Sigmoid colon (tissue), 7 donors: ENCODE measurements around the gene MPP3. TPM values are rescaled to one million over a fixed set of nuclear protein-coding genes. Genes with fewer than 3 reads are reported as not detected.

Experiments used
- DNase-seq: peaks from one replicate; pipeline ENCODE4 v3.0.0-alpha.2; 2019
- H3K27ac ChIP-seq, 4 donors: fragments of 200-600 bp; sonication (generic); one replicate each; pipeline ENCODE4 v1.5.1; 2016 to 2019; ENCODE audit warnings: mild to moderate bottlenecking in 1 of 4
- H3K27me3 ChIP-seq, 3 donors: fragments of 200-600 bp; sonication (generic); one replicate each; pipeline ENCODE4 v1.5.1; 2019; ENCODE audit warnings: mild to moderate bottlenecking in 1 of 3
- H3K36me3 ChIP-seq, 4 donors: fragments of 200-600 bp; sonication (generic); one replicate each; pipeline ENCODE4 v1.5.1; 2016 to 2019
- H3K4me1 ChIP-seq, 4 donors: fragments of 200-600 bp; sonication (generic); one replicate each; pipeline ENCODE4 v1.5.1; 2017 to 2019
- H3K4me3 ChIP-seq, 4 donors: fragments of 200-600 bp; sonication (generic); one replicate each; pipeline ENCODE4 v1.5.1; 2017 to 2019; ENCODE audit warnings: mild to moderate bottlenecking in 2 of 4, moderate library complexity in 1 of 4
- H3K9me3 ChIP-seq, 4 donors: fragments of 200-600 bp in 3 of 4; sonication (generic) in 3 of 4; one replicate each; pipeline versions ENCODE4 v1.5.1 to v1.6.1; 2013 to 2019
- CTCF ChIP-seq, 4 experiments: fragments of 450-650 bp in 3 of 4; fragments of 200-600 bp in 1 of 4; IDR thresholded peaks; one replicate each; pipeline ENCODE4 v1.5.1; 2016 to 2019; ENCODE audit warnings: antibody characterized with exemption in 4 of 4, mild to moderate bottlenecking in 3 of 4, moderate library complexity in 2 of 4
- EP300 ChIP-seq, 4 donors: sonication (generic); formaldehyde crosslinking; IDR thresholded peaks; one replicate each; pipeline ENCODE4 v1.6.1; 2017; ENCODE audit warnings: antibody characterized with exemption in 4 of 4
- POLR2A ChIP-seq, 2 donors: fragments of 450-650 bp; IDR thresholded peaks; one replicate each; pipeline ENCODE4 v1.6.1; 2016; ENCODE audit warnings: antibody characterized with exemption in 2 of 2, mild to moderate bottlenecking in 2 of 2, moderate library complexity in 2 of 2
- POLR2AphosphoS5 ChIP-seq, 4 donors: sonication (generic); formaldehyde crosslinking; IDR thresholded peaks; one replicate each; pipeline ENCODE4 v1.6.1; 2017; ENCODE audit warnings: antibody characterized with exemption in 4 of 4
- WGBS, 2 donors: extraction: QIAGEN DNeasy Blood & Tissue Kit; methylation state at CpG; one replicate each; pipeline ENCODE4 v1.1.7; 2013; 5-methylcytosine and 5-hydroxymethylcytosine counted together
- intact Hi-C: fragments of 100-400 bp; cut with DNase I; formaldehyde crosslinking; loops from one replicate; pipeline ENCODE4 v1.15.1; 2023
- polyA plus RNA-seq, 3 donors: library from polyadenylated mRNA; stranded (reverse); fragments of 200-250 nt; gene quantifications; one replicate each; pipeline ENCODE4 v1.2.3, GENCODE V29; 2013
- total RNA-seq, 4 donors: library from RNA; depleted of rRNA; stranded (reverse); fragments of >200 nt; gene quantifications; one replicate each; pipeline ENCODE4 v1.1.0, GENCODE V29; 2016
- donor health status: healthy with polysubstance abuse.
- donor health status: Bipolar disorder and iron deficiency.
- donor health status: healthy.

The MPP3 gene
- total and polyA plus RNA-seq, 7 donors: 0.23 to 10.5 (median 5.0) TPM

GRCh38 chr17:43875476-43876147 is 42.7 kb upstream of the MPP3 start:
- Histone ChIP-seq H3K4me3 (no peak overlapping the region), H3K27ac (no peak overlapping the region), H3K27me3 (no peaks in the 10 kb centered on the region), H3K4me1 (peaks cover 0 to 11% (median 4%) of the 10 kb centered on the region in 4 donors), H3K36me3 (peaks cover 1 to 31% (median 6%) of the 10 kb centered on the region in 4 donors), H3K9me3 (no peaks in the 10 kb centered on the region)
- WGBS, 2 donors: 88 to 90% methylated on average over 3 of the region's 3 CpGs
- intact Hi-C loops: loop anchor here (5.0 kb wide), 1 partner anchor 37 kb away; no protein-coding TSS in a partner anchor
- no peak for TF ChIP-seq CTCF (IDR thresholded peaks at IDR 0.05)
- no peak for TF ChIP-seq EP300 (IDR thresholded peaks at IDR 0.05)
- no peak for TF ChIP-seq POLR2A (IDR thresholded peaks at IDR 0.05)
- TF ChIP-seq POLR2AphosphoS5 (IDR thresholded peaks at IDR 0.05): no peak
- DNase-seq: no peak

GRCh38 chr17:43874293-43874692 is 41.3 kb upstream of the MPP3 start:
- Histone ChIP-seq H3K4me3 (no peak overlapping the region), H3K27ac (no peak overlapping the region), H3K9me3 (no peaks in the 10 kb centered on the region), H3K4me1 (peaks cover 0 to 11% (median 4%) of the 10 kb centered on the region in 4 donors), H3K36me3 (peaks cover 0 to 19% (median 6%) of the 10 kb centered on the region in 4 donors), H3K27me3 (no peaks in the 10 kb centered on the region)
- intact Hi-C loops: no loop called here
- no peak for TF ChIP-seq POLR2A (IDR thresholded peaks at IDR 0.05)
- TF ChIP-seq POLR2AphosphoS5 (IDR thresholded peaks at IDR 0.05): no peak
- no peak for TF ChIP-seq EP300 (IDR thresholded peaks at IDR 0.05)
- no peak for TF ChIP-seq CTCF (IDR thresholded peaks at IDR 0.05)
- 13 to 70% methylated on average over 3 of the region's 3 CpGs for WGBS, 2 donors
- DNase-seq: no peak

- no peaks in the 10 kb centered on the region for H3K27me3 ChIP-seq
- WGBS, 2 donors: 61 to 73% methylated on average over 6 of the region's 6 CpGs
- no peak overlapping the region for H3K27ac ChIP-seq
- peaks cover 0 to 15% (median 6%) of the 10 kb centered on the region in 4 donors for H3K36me3 ChIP-seq
- intact Hi-C loops: no loop called here
- no peak for DNase-seq
- no peaks in the 10 kb centered on the region for H3K9me3 ChIP-seq
- H3K4me3 ChIP-seq: no peak overlapping the region
- TF ChIP-seq POLR2AphosphoS5 (IDR thresholded peaks at IDR 0.05) (no peak), CTCF (IDR thresholded peaks at IDR 0.05) (no peak), EP300 (IDR thresholded peaks at IDR 0.05) (no peak), POLR2A (IDR thresholded peaks at IDR 0.05) (no peak)
- H3K4me1 ChIP-seq: peaks cover 0 to 9% (median 2%) of the 10 kb centered on the region in 4 donors
These were observed 40.9 kb upstream of the MPP3 start for GRCh38 chr17:43873815-43874214.

- intact Hi-C loops: no loop called here
- no peaks in the 10 kb centered on the region for H3K27me3 ChIP-seq
- H3K4me1 ChIP-seq: peaks cover 0 to 5% (median 0%) of the 10 kb centered on the region in 4 donors
- H3K27ac ChIP-seq: no peak overlapping the region
- H3K36me3 ChIP-seq: peaks cover 0 to 15% (median 6%) of the 10 kb centered on the region in 4 donors
- TF ChIP-seq CTCF (IDR thresholded peaks at IDR 0.05): no peak
- no peak for TF ChIP-seq POLR2AphosphoS5 (IDR thresholded peaks at IDR 0.05)
- TF ChIP-seq POLR2A (IDR thresholded peaks at IDR 0.05): no peak
- no peak for TF ChIP-seq EP300 (IDR thresholded peaks at IDR 0.05)
- H3K4me3 ChIP-seq: no peak overlapping the region
- H3K9me3 ChIP-seq: no peaks in the 10 kb centered on the region
- no peak for DNase-seq
- WGBS, 2 donors: 36 to 63% methylated on average over 5 of the region's 5 CpGs
These were observed 40.1 kb upstream of the MPP3 start for GRCh38 chr17:43873091-43873490.
